Measurements from ENCODE around the gene TNS3. TPM values are rescaled to one million over a fixed set of nuclear protein-coding genes. Genes with fewer than 3 reads are reported as not detected.

Gene TNS3
- total RNA-seq, 2 experiments from 2014 or later: 0.12 to 0.19 TPM

- CTCF ChIA-PET: no interaction called here
- no peaks in the 10 kb centered on the region for H3K4me1 Mint-ChIP-seq (ENCODE audit: low read depth)
- H3K9me3 Mint-ChIP-seq: peaks cover 2% of the 10 kb centered on the region
- H3K4me3 Mint-ChIP-seq: no peak overlapping the region
- no peak for DNase-seq
- no peaks in the 10 kb centered on the region for H3K27me3 Mint-ChIP-seq (ENCODE audit: low read depth)
- intact Hi-C loops (cut with micrococcal nuclease): no loop called here
- no peak overlapping the region for H3K27ac Mint-ChIP-seq
- no peaks in the 10 kb centered on the region for H3K36me3 Mint-ChIP-seq (ENCODE audit: low read depth)
These were observed 56.8 kb downstream of the TNS3 start for GRCh38 chr7:47525066-47525623.

GRCh38 chr7:47523401-47523800 lies 58.5 kb downstream of the TNS3 start:
- no peak overlapping the region for H3K27ac Mint-ChIP-seq

GRCh38 chr7:47521816-47522561 lies 59.9 kb downstream of the TNS3 start:
- DNase-seq: no peak
- Mint-ChIP-seq H3K4me1 (ENCODE audit: low read depth) (no peaks in the 10 kb centered on the region), H3K27ac (no peak overlapping the region), H3K36me3 (ENCODE audit: low read depth) (no peaks in the 10 kb centered on the region), H3K9me3 (no peaks in the 10 kb centered on the region), H3K4me3 (no peak overlapping the region), H3K27me3 (ENCODE audit: low read depth) (no peaks in the 10 kb centered on the region)
- CTCF ChIA-PET: no interaction called here
- intact Hi-C loops (cut with micrococcal nuclease): no loop called here

More at GRCh38 chr7:47523401-47523800, 58.5 kb downstream of the TNS3 start:
- Mint-ChIP-seq H3K9me3 (no peaks in the 10 kb centered on the region), H3K36me3 (ENCODE audit: low read depth) (no peaks in the 10 kb centered on the region), H3K4me1 (ENCODE audit: low read depth) (no peaks in the 10 kb centered on the region), H3K4me3 (no peak overlapping the region), H3K27me3 (ENCODE audit: low read depth) (no peaks in the 10 kb centered on the region)
- CTCF ChIA-PET: no interaction called here
- DNase-seq: no peak
- intact Hi-C loops (cut with micrococcal nuclease): no loop called here

DNA sequence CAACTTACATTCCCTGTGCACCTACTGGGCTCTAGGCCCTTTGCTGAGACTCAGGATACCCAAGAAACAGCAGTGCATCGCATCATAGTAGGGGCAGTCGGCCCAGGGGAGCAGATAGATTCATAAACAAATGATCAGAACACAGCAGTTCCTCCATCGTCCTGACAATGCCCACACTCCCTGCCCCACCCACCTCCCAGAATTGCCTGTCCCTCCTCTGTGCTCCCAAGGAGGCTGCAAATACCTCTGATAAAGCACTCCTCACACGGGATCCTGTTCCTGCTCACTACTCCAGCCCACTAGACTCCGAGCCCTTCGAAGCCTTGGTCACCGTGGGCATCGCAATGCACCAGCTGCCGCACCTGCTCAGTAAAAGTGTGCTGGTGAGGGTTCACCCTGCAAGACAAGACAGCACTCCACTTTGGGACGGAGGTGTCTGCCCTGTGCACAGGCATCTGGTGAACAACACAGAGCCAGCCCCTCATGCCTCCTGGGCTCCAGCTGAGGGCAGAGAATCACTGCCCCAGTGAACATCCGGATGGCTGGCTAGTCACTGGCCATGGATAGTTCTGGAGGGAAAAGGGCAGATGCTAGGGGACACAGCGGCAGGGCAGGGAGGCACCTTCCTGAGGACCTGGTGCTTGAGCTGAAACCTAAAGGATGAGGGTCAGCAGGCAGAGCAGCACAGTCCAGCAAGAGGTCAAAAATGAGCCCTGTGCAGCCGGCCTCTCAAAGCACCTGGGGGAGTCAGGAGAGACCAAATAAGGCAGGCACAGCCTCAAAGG lies 60.7 kb downstream of the TNS3 start:
- Mint-ChIP-seq H3K4me1 (ENCODE audit: low read depth) (no peaks in the 10 kb centered on the region), H3K27ac (no peak overlapping the region), H3K4me3 (no peak overlapping the region), H3K36me3 (ENCODE audit: low read depth) (no peaks in the 10 kb centered on the region), H3K9me3 (no peaks in the 10 kb centered on the region), H3K27me3 (ENCODE audit: low read depth) (no peaks in the 10 kb centered on the region)
- CTCF ChIA-PET: no interaction called here
- intact Hi-C loops (cut with micrococcal nuclease): no loop called here
- DNase-seq: no peak

DNA sequence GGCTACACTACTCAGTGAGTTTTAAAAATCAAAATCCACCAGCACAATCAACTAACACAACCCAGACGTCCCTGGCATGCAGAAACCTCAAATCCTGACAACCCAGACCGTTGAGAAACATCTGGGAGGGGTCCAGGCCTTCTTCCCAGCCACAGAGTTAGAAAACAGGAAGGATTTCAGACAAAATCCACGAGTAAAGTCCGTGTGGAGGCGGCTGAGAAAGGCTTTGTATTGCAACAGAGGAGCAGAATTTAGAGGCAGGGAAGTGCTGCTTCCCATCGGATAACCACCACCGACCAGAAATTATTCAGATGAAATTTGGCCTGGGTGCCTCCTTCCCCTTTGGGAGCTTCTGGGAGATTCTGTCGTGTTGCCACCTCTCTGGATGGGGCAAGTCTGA lies 61.5 kb downstream of the TNS3 start:
- no peak for DNase-seq
- CTCF ChIA-PET: no interaction called here
- Mint-ChIP-seq H3K9me3 (no peaks in the 10 kb centered on the region), H3K4me3 (no peak overlapping the region), H3K4me1 (ENCODE audit: low read depth) (no peaks in the 10 kb centered on the region), H3K27ac (no peak overlapping the region), H3K27me3 (ENCODE audit: low read depth) (no peaks in the 10 kb centered on the region), H3K36me3 (ENCODE audit: low read depth) (no peaks in the 10 kb centered on the region)
- intact Hi-C loops (cut with micrococcal nuclease): no loop called here

DNA sequence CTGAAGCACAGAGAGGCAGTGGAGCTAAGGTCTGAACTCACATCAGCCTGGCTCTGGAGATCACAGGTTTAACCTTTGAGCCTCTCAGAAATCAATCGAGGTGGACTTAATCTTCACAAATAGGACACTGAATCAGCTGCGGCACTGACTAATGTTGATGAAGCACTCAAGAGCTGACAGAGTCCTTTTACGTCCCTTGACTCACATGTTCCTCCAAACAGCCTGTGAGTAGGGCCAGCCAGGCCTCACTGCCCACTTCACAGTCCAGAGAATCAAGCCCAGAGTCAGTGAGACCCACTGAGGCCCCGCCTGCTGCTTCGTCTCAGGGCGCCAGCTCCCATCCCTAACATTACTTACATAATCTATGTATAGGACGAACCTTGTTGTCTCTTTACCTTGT lies 63.1 kb downstream of the TNS3 start:
- Mint-ChIP-seq H3K4me1 (ENCODE audit: low read depth) (no peaks in the 10 kb centered on the region), H3K36me3 (ENCODE audit: low read depth) (no peaks in the 10 kb centered on the region), H3K9me3 (no peaks in the 10 kb centered on the region), H3K4me3 (no peak overlapping the region), H3K27me3 (ENCODE audit: low read depth) (no peaks in the 10 kb centered on the region), H3K27ac (no peak overlapping the region)
- no peak for DNase-seq
- CTCF ChIA-PET: no interaction called here
- intact Hi-C loops (cut with micrococcal nuclease): no loop called here

- H3K36me3 Mint-ChIP-seq (ENCODE audit: low read depth): no peaks in the 10 kb centered on the region
- intact Hi-C loops (cut with micrococcal nuclease): no loop called here
- CTCF ChIA-PET: no interaction called here
- no peak overlapping the region for H3K4me3 Mint-ChIP-seq
- H3K27me3 Mint-ChIP-seq (ENCODE audit: low read depth): no peaks in the 10 kb centered on the region
- DNase-seq: no peak
- no peaks in the 10 kb centered on the region for H3K4me1 Mint-ChIP-seq (ENCODE audit: low read depth)
- H3K27ac Mint-ChIP-seq: no peak overlapping the region
- H3K9me3 Mint-ChIP-seq: no peaks in the 10 kb centered on the region
These were observed 64.0 kb downstream of the TNS3 start for GRCh38 chr7:47517821-47518480.

DNA sequence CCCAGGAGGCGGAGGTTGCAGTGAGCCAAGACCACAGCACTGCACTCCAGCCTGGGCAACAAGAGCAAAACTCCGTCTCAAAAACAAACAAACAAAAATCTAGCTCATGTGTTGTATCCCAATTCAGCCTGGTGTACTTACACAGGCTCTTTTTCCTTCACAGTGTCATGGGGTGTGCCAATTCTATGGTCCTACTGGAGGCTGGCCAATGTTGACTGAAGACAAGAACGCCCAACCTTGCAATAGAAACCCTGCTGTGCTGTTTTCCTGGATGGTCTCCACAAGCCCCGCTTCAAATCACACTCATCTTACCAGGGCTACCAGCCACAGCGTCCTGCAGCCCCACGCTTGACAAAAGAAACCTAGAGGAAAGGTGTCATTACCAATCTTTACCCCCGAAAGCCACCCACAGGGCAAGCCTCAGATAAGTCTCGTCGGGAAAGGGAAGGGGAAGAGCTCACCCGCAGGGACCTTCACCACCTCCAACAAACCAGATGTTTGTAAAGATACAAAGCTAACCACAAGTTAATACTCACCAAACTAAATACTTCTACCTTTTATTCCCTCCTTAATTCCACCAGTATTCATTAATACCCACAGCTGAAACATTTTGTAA lies 64.8 kb downstream of the TNS3 start:
- CTCF ChIA-PET: no interaction called here
- no peak overlapping the region for H3K4me3 Mint-ChIP-seq
- no peaks in the 10 kb centered on the region for H3K9me3 Mint-ChIP-seq
- no peak overlapping the region for H3K27ac Mint-ChIP-seq
- H3K36me3 Mint-ChIP-seq (ENCODE audit: low read depth): no peaks in the 10 kb centered on the region
- intact Hi-C loops (cut with micrococcal nuclease): no loop called here
- no peak for DNase-seq
- H3K4me1 Mint-ChIP-seq (ENCODE audit: low read depth): no peaks in the 10 kb centered on the region
- H3K27me3 Mint-ChIP-seq (ENCODE audit: low read depth): no peaks in the 10 kb centered on the region

DNA sequence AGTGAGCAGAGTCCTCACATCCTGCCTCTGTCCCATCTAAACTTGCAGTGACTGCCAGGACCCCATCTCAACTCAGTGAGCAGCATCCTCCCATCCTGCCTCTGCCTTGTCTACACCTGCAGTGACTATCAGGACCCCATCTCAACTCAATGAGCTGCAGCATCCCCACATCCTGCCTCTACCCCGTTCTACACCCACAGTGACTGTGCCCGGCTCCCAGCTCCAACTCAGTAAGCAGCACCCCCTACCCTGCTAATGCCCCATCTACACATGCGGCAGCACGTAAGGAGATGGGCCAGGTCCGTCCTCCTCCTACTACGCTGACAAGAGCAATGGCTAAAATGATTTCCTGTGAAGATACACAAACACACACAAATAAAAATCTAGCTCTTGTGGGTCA lies 65.5 kb downstream of the TNS3 start:
- no peaks in the 10 kb centered on the region for H3K9me3 Mint-ChIP-seq
- H3K27ac Mint-ChIP-seq: no peak overlapping the region
- intact Hi-C loops (cut with micrococcal nuclease): no loop called here

GRCh38 chr7:47515305-47515834 lies 66.5 kb downstream of the TNS3 start:
- Mint-ChIP-seq H3K4me3 (no peak overlapping the region), H3K4me1 (ENCODE audit: low read depth) (no peaks in the 10 kb centered on the region), H3K9me3 (no peaks in the 10 kb centered on the region), H3K36me3 (ENCODE audit: low read depth) (no peaks in the 10 kb centered on the region), H3K27ac (no peak overlapping the region), H3K27me3 (ENCODE audit: low read depth) (no peaks in the 10 kb centered on the region)
- intact Hi-C loops (cut with micrococcal nuclease): no loop called here
- CTCF ChIA-PET: no interaction called here
- no peak for DNase-seq

More for the DNA sequence above, 65.5 kb downstream of the TNS3 start:
- H3K36me3 Mint-ChIP-seq (ENCODE audit: low read depth): no peaks in the 10 kb centered on the region
- CTCF ChIA-PET: no interaction called here
- no peak overlapping the region for H3K4me3 Mint-ChIP-seq
- H3K4me1 Mint-ChIP-seq (ENCODE audit: low read depth): no peaks in the 10 kb centered on the region
- H3K27me3 Mint-ChIP-seq (ENCODE audit: low read depth): no peaks in the 10 kb centered on the region
- DNase-seq: no peak

DNA sequence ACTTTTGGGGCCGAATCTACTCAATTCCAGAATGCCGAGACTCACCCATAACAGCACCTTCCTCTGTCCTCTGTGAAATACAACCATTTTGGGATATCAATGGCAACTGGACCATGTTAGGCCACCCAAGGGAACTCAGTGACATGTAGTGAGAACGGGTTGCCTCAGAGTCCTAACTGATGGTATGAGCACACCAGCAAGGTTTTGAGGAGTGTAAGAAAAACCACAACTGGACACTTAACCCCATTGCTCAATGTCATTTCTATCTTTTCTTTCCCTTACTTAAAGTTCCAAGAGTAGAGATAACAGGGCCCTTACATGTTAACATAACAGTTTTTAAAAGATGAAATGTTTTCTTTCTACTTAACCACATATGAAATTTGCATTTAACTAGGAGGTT lies 67.1 kb downstream of the TNS3 start:
- H3K4me3 Mint-ChIP-seq: no peak overlapping the region
- no peaks in the 10 kb centered on the region for H3K27me3 Mint-ChIP-seq (ENCODE audit: low read depth)
- intact Hi-C loops (cut with micrococcal nuclease): no loop called here
- H3K27ac Mint-ChIP-seq: no peak overlapping the region
- no peaks in the 10 kb centered on the region for H3K4me1 Mint-ChIP-seq (ENCODE audit: low read depth)
- no peaks in the 10 kb centered on the region for H3K9me3 Mint-ChIP-seq
- no peaks in the 10 kb centered on the region for H3K36me3 Mint-ChIP-seq (ENCODE audit: low read depth)
- DNase-seq: no peak
- CTCF ChIA-PET: no interaction called here

- no peaks in the 10 kb centered on the region for H3K36me3 Mint-ChIP-seq (ENCODE audit: low read depth)
- H3K4me1 Mint-ChIP-seq (ENCODE audit: low read depth): no peaks in the 10 kb centered on the region
- no peaks in the 10 kb centered on the region for H3K27me3 Mint-ChIP-seq (ENCODE audit: low read depth)
- intact Hi-C loops (cut with micrococcal nuclease): no loop called here
- H3K4me3 Mint-ChIP-seq: no peak overlapping the region
- CTCF ChIA-PET: interaction anchor here (0.6 kb wide), 1 partner anchor 20 kb away, joined by 3 read pairs; no protein-coding TSS in a partner anchor
- H3K27ac Mint-ChIP-seq: no peak overlapping the region
- DNase-seq: no peak
- no peaks in the 10 kb centered on the region for H3K9me3 Mint-ChIP-seq
These were observed 67.5 kb downstream of the TNS3 start for GRCh38 chr7:47514367-47514766.
